Measurements from ENCODE around the gene FAM3A.

Gene FAM3A

DNA sequence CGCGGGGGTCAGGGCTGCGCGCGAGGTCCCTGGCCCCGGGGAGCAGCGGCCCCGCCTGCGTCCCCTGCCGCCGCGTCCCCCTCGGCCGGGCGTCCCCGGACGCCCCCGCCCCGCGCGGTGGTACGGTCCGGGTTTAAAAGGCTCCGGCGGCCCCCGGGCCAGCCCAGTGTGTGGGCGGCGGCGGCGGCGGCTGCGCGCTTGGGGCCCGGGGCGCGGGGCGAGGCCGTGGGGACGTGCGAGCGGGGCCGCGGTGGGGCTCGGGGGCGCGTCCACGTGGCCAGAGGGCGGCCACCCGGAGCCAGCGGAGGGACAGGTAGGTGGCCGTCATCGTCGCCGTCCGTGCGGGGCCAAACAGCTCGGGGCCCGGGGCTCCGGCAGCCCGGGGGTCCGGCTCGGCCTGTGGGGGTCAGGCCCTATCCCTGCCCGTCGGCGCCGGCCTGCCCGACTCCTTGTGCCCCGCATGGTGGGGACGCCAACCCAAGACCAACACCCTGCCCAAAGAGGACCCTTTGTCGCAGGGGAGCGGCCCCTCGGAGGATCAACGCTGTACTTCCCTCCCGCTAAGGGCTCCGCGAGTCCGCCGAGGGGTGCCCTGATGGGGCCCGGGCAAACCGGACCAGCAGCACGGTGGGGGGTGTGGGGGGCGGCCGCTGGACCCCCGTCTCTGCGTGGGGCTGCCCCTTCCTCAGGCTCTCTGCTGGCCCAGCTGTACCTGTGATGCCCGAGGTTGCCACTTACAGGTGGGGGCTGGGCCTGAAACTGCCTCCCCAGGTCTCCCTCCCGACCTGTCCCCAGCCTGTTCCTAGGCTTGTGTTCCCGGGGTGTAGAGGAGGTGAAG, 57.7 kb downstream of the FAM3A start, which contains the start of gene PLXNA3:
Gene PLXNA3, plus strand, starts transcription at position 166 of the 838 bp plus-strand sequence. CDS start 1,903 bp downstream, outside the sequence.
- peak; percentile 54 to 58 for DNase-seq

DNA sequence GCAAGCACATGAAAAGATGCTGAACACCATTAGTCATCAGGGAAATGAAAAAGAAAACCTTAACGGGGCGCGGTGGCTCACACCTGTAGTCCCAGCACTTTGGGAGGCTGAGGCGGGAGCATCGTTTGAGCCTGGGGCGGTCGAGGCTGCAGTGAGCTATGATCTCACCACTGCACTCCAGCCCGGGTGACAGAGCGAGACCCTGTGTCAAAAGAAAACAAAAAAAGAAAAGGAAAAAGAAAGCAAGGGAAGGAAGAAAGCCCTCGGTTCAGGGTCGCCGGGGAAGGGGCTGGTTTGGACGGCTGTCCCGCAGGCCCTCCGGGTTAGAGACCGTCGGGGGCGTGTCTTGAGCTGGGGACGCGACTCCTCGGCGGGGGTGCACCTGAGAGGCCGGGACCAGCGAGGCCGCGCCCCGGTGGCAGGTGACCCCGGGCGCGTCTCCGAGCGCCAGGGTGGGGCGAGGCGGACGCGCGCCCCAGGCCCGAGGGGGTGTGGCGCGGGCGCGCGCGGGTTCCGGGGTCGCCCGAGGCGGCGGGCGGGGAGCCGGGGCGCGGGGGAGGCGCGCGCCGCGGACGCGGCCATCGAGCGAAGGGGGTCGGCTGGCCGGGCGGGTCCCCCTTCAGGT, 58.4 kb downstream of the FAM3A start:
- peak; percentile 44 to 45 for DNase-seq
